Subcutaneous abdominal adipose tissue (tissue), 5 donors: ENCODE results near the gene RASAL2.

Experiments
- H3K27ac ChIP-seq: one replicate; pipeline ENCODE4 v1.7.0; 2013; ENCODE audit warnings: low read depth, mild to moderate bottlenecking, inconsistent platforms, low read length, moderate library complexity
- H3K27me3 ChIP-seq, 5 donors: one replicate each; pipeline ENCODE4 v1.7.0; 2013; ENCODE audit warnings: low read length in 5 of 5, inconsistent platforms in 1 of 5; ENCODE audit not compliant: control insufficient read depth in 5 of 5, insufficient read depth in 4 of 5
- H3K36me3 ChIP-seq, 5 donors: one replicate each; pipeline ENCODE4 v1.7.0; 2013; ENCODE audit warnings: low read length in 5 of 5; ENCODE audit not compliant: control insufficient read depth in 5 of 5, insufficient read depth in 5 of 5
- H3K4me1 ChIP-seq, 5 donors: one replicate each; pipeline ENCODE4 v1.7.0; 2013; ENCODE audit warnings: low read length in 5 of 5, mild to moderate bottlenecking in 3 of 5, moderate library complexity in 1 of 5; ENCODE audit not compliant: control insufficient read depth in 5 of 5, insufficient read depth in 5 of 5
- H3K4me3 ChIP-seq, 5 donors: one replicate each; pipeline ENCODE4 v1.7.0; 2013; ENCODE audit warnings: low read length in 5 of 5, low read depth in 1 of 5
- H3K9ac ChIP-seq, 5 donors: one replicate each; pipeline ENCODE4 v1.7.0; 2013; ENCODE audit warnings: low read length in 5 of 5, mild to moderate bottlenecking in 4 of 5, moderate library complexity in 3 of 5
- H3K9me3 ChIP-seq, 5 donors: one replicate each; pipeline ENCODE4 v1.7.0; 2013; ENCODE audit warnings: low read length in 5 of 5; ENCODE audit not compliant: control insufficient read depth in 5 of 5
- donor health status: healthy.
- donor health status: healthy.
- donor health status: healthy.
- donor health status: healthy.
- donor health status: healthy.

Gene RASAL2

GRCh38 chr1:178092878-178093493 lies 918 bp upstream of the RASAL2 start:
- Histone ChIP-seq H3K27me3 (no peaks in the 10 kb centered on the region), H3K27ac (peak overlapping the region; percentile 86), H3K9me3 (no peaks in the 10 kb centered on the region), H3K36me3 (no peaks in the 10 kb centered on the region), H3K4me1 (peaks cover 2 to 42% (median 27%) of the 10 kb centered on the region in 5 donors), H3K4me3 (peak overlapping the region; percentile 76 to 99 (median 78)), H3K9ac (peak overlapping the region; percentile 63 to 70 (median 66))

- Histone ChIP-seq H3K9ac (peak overlapping the region; percentile 66 to 88 (median 80)), H3K27ac (peak overlapping the region; percentile 86), H3K9me3 (no peaks in the 10 kb centered on the region), H3K36me3 (no peaks in the 10 kb centered on the region), H3K27me3 (no peaks in the 10 kb centered on the region), H3K4me3 (peak overlapping the region; percentile 76 to 99 (median 78)), H3K4me1 (peaks cover 2 to 47% (median 28%) of the 10 kb centered on the region in 5 donors)
Measured at GRCh38 chr1:178093494-178093950, 382 bp upstream of the RASAL2 start.

GRCh38 chr1:178094739-178095645 lies 1.1 kb downstream of the RASAL2 start:
- no peaks in the 10 kb centered on the region for H3K27me3 ChIP-seq
- peak overlapping the region; percentile 73 to 99 (median 88) for H3K4me3 ChIP-seq
- H3K9me3 ChIP-seq = no peaks in the 10 kb centered on the region
- H3K36me3 ChIP-seq = no peaks in the 10 kb centered on the region
- H3K9ac ChIP-seq = peak overlapping the region; percentile 78 to 98 (median 88)
- H3K4me1 ChIP-seq = peaks cover 2 to 50% (median 28%) of the 10 kb centered on the region in 5 donors
- peak overlapping the region; percentile 86 for H3K27ac ChIP-seq

- H3K27ac ChIP-seq = peak overlapping the region; percentile 86
Measured at GRCh38 chr1:178096421-178096820, 2.5 kb downstream of the RASAL2 start.

GRCh38 chr1:178098262-178098661 lies 4.4 kb downstream of the RASAL2 start:
- Histone ChIP-seq H3K27ac (no peak overlapping the region), H3K9ac (no peak overlapping the region), H3K36me3 (no peaks in the 10 kb centered on the region), H3K9me3 (no peaks in the 10 kb centered on the region), H3K4me1 (peaks cover 4 to 54% (median 19%) of the 10 kb centered on the region in 5 donors), H3K27me3 (no peaks in the 10 kb centered on the region), H3K4me3 (peak overlapping the region in 2 of 5 donors; percentile 13 to 38)

More at GRCh38 chr1:178096421-178096820, 2.5 kb downstream of the RASAL2 start:
- no peaks in the 10 kb centered on the region for H3K36me3 ChIP-seq
- H3K4me1 ChIP-seq = peaks cover 2 to 60% (median 28%) of the 10 kb centered on the region in 5 donors
- peak overlapping the region in 4 of 5 donors; percentile 78 to 99 (median 92) for H3K4me3 ChIP-seq
- H3K9me3 ChIP-seq = no peaks in the 10 kb centered on the region
- no peaks in the 10 kb centered on the region for H3K27me3 ChIP-seq
- peak overlapping the region in 2 of 5 donors; percentile 42 to 88 for H3K9ac ChIP-seq

- Histone ChIP-seq H3K27me3 (no peaks in the 10 kb centered on the region), H3K4me1 (peaks cover 0 to 37% (median 9%) of the 10 kb centered on the region in 5 donors), H3K9me3 (no peaks in the 10 kb centered on the region), H3K36me3 (no peaks in the 10 kb centered on the region), H3K27ac (peak overlapping the region; percentile 13), H3K9ac (no peak overlapping the region), H3K4me3 (no peak overlapping the region)
Measured at GRCh38 chr1:178101266-178101630, 7.3 kb downstream of the RASAL2 start.

GRCh38 chr1:178101654-178102053 lies 7.8 kb downstream of the RASAL2 start:
- peaks cover 0 to 34% (median 9%) of the 10 kb centered on the region in 5 donors for H3K4me1 ChIP-seq
- H3K9me3 ChIP-seq = no peaks in the 10 kb centered on the region
- no peak overlapping the region for H3K9ac ChIP-seq
- no peaks in the 10 kb centered on the region for H3K27me3 ChIP-seq
- peak overlapping the region; percentile 13 for H3K27ac ChIP-seq
- no peaks in the 10 kb centered on the region for H3K36me3 ChIP-seq
- no peak overlapping the region for H3K4me3 ChIP-seq

GRCh38 chr1:178102218-178102617 lies 8.3 kb downstream of the RASAL2 start:
- Histone ChIP-seq H3K36me3 (no peaks in the 10 kb centered on the region), H3K9me3 (no peaks in the 10 kb centered on the region), H3K27me3 (no peaks in the 10 kb centered on the region), H3K27ac (no peak overlapping the region), H3K9ac (no peak overlapping the region), H3K4me3 (no peak overlapping the region), H3K4me1 (peaks cover 0 to 30% (median 6%) of the 10 kb centered on the region in 5 donors)

GRCh38 chr1:178107823-178108222 lies 13.9 kb downstream of the RASAL2 start:
- Histone ChIP-seq H3K36me3 (no peaks in the 10 kb centered on the region), H3K27me3 (no peaks in the 10 kb centered on the region), H3K9me3 (no peaks in the 10 kb centered on the region), H3K9ac (no peak overlapping the region), H3K4me1 (peaks cover 0 to 3% (median 0%) of the 10 kb centered on the region in 5 donors), H3K4me3 (no peak overlapping the region), H3K27ac (no peak overlapping the region)
